ENCODE results near the gene JADE3. TPM values are rescaled to one million over a fixed set of nuclear protein-coding genes. Genes with fewer than 3 reads are reported as not detected.

The JADE3 gene
- total and polyA plus RNA-seq, 2 donors, result 3.8 to 4.4 TPM

DNA sequence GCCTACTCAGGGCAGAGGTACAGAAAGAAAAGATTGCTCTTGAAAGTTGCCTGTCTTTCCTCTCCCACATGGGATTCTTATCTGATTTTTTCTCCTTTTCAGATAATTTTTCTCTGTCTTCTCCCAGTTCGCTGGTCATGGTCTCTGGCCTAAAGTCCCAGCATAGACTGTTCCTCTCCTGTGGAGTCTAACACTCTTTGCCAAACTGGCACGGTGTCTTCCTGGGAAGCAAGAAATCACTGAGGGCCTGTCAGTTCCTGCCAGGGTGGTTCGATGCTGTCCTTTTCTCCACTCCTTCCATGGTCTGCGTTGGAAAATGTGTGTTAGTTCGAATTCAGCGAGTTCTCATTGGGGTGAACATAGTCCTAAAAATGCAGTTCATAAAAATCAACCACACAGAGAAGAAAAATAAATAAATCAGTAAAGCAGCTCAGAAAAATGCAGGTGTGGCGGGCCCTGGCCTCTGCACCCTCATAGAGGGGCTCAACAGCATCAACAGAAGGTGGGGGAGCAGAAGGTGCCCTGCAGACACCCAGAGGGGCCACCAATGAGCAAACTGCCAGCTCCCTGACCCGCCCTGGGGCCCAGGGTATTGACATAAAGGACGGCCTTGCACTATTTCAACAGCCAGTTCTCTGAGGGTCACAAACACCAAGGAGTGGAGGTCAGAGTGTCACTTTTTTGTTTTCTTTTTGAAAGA, 168.1 kb downstream of the JADE3 start:
- Histone ChIP-seq H3K27me3 (ENCODE audit: control insufficient read depth in 2 of 2, insufficient read depth in 1 of 2, low read length in 1 of 2) (peaks cover 0 to 8% of the 10 kb centered on the region in 2 donors), H3K27ac (ENCODE audit: low read depth in 1 of 2, low read length in 1 of 2) (no peak overlapping the region), H3K9me3 (ENCODE audit: control insufficient read depth in 2 of 2, insufficient read depth in 1 of 2, low read length in 1 of 2) (no peaks in the 10 kb centered on the region), H3K4me1 (ENCODE audit: control insufficient read depth in 2 of 2, insufficient read depth in 2 of 2, low read length in 2 of 2) (no peaks in the 10 kb centered on the region), H3K4me3 (ENCODE audit: low read length in 2 of 2) (no peak overlapping the region), H3K36me3 (ENCODE audit: control insufficient read depth in 2 of 2, insufficient read depth in 2 of 2, low read length in 1 of 2) (no peaks in the 10 kb centered on the region)
- WGBS, result 97% methylated on average over 9 of the region's 9 CpGs
- no peak for DNase-seq (ENCODE audit: low read depth in 6 of 9, low spot score in 9 of 9)

GRCh38 chrX:47080915-47081236, 168.7 kb downstream of the JADE3 start:
- Histone ChIP-seq H3K4me3 (ENCODE audit: low read length in 2 of 2) (no peak overlapping the region), H3K27me3 (ENCODE audit: control insufficient read depth in 2 of 2, insufficient read depth in 1 of 2, low read length in 1 of 2) (peaks cover 0 to 8% of the 10 kb centered on the region in 2 donors), H3K4me1 (ENCODE audit: control insufficient read depth in 2 of 2, insufficient read depth in 2 of 2, low read length in 2 of 2) (no peaks in the 10 kb centered on the region), H3K36me3 (ENCODE audit: control insufficient read depth in 2 of 2, insufficient read depth in 2 of 2, low read length in 1 of 2) (no peaks in the 10 kb centered on the region), H3K9me3 (ENCODE audit: control insufficient read depth in 2 of 2, insufficient read depth in 1 of 2, low read length in 1 of 2) (no peaks in the 10 kb centered on the region), H3K27ac (ENCODE audit: low read depth in 1 of 2, low read length in 1 of 2) (no peak overlapping the region)
- WGBS, result 96% methylated on average over 5 of the region's 5 CpGs
- no peak for DNase-seq (ENCODE audit: low read depth in 6 of 9, low spot score in 9 of 9)

- Histone ChIP-seq H3K36me3 (ENCODE audit: control insufficient read depth in 2 of 2, insufficient read depth in 2 of 2, low read length in 1 of 2) (no peaks in the 10 kb centered on the region), H3K4me3 (ENCODE audit: low read length in 2 of 2) (no peak overlapping the region), H3K4me1 (ENCODE audit: control insufficient read depth in 2 of 2, insufficient read depth in 2 of 2, low read length in 2 of 2) (peaks cover 0 to 3% of the 10 kb centered on the region in 2 donors), H3K27ac (ENCODE audit: low read depth in 1 of 2, low read length in 1 of 2) (peak overlapping the region in 1 of 2 donors; percentile 43), H3K27me3 (ENCODE audit: control insufficient read depth in 2 of 2, insufficient read depth in 1 of 2, low read length in 1 of 2) (no peaks in the 10 kb centered on the region), H3K9me3 (ENCODE audit: control insufficient read depth in 2 of 2, insufficient read depth in 1 of 2, low read length in 1 of 2) (no peaks in the 10 kb centered on the region)
- 34% methylated on average over 4 of the region's 4 CpGs for WGBS
- DNase-seq (ENCODE audit: low read depth in 6 of 9, low spot score in 9 of 9), result peak in 2 of 9 donors; percentile 8 to 44
Measured at GRCh38 chrX:47091149-47091775, 179.0 kb downstream of the JADE3 start.

DNA sequence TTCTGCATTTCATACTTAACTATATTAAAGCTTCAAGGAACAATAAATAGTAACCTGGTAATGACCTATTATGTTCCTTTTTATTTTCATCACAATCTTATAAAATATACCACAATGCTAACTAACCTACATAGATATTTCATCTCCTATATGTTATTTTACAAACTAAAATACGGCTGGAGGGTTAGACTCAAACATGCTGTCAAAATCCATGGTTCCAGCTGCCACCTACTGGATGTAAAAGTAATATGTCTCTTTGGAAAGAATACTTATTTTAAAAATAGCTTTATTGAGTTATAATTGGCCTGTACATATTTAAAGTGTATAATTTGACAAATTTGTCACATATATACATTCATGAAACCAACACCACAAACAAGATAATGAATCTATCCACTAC, 181.0 kb downstream of the JADE3 start:
- Histone ChIP-seq H3K27ac (ENCODE audit: low read depth in 1 of 2, low read length in 1 of 2) (no peak overlapping the region), H3K36me3 (ENCODE audit: control insufficient read depth in 2 of 2, insufficient read depth in 2 of 2, low read length in 1 of 2) (no peaks in the 10 kb centered on the region), H3K27me3 (ENCODE audit: control insufficient read depth in 2 of 2, insufficient read depth in 1 of 2, low read length in 1 of 2) (no peaks in the 10 kb centered on the region), H3K4me3 (ENCODE audit: low read length in 2 of 2) (no peak overlapping the region), H3K4me1 (ENCODE audit: control insufficient read depth in 2 of 2, insufficient read depth in 2 of 2, low read length in 2 of 2) (peaks cover 0 to 3% of the 10 kb centered on the region in 2 donors), H3K9me3 (ENCODE audit: control insufficient read depth in 2 of 2, insufficient read depth in 1 of 2, low read length in 1 of 2) (no peaks in the 10 kb centered on the region)
- WGBS, result 11% methylated on average over 1 of the region's 1 CpG
- peak in 2 of 9 donors; percentile 11 to 39 for DNase-seq (ENCODE audit: low read depth in 6 of 9, low spot score in 9 of 9)

DNA sequence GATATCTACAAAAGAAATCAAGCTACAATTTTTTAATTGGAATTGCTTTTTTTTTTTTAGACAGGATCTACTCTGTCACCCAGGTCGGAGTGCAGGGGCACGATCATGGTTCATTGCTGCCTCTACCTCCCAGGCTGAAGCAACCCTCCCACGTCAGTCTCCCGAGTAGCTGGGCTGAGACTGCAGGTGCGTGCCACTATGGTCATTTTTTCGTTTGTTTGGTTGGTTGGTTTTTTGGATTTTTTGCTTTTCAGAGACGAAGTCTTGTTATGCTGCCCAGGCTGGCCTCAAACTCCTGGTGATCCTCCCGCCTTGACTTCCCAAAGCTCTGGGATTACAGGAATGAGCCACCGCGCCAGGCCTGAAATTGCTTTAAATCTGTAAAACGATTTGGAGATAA, 181.6 kb downstream of the JADE3 start:
- DNase-seq (ENCODE audit: low read depth in 6 of 9, low spot score in 9 of 9), result no peak
- H3K27ac ChIP-seq (ENCODE audit: low read depth in 1 of 2, low read length in 1 of 2), result no peak overlapping the region
- H3K9me3 ChIP-seq (ENCODE audit: control insufficient read depth in 2 of 2, insufficient read depth in 1 of 2, low read length in 1 of 2), result no peaks in the 10 kb centered on the region
- 98% methylated on average over 11 of the region's 11 CpGs for WGBS
- H3K27me3 ChIP-seq (ENCODE audit: control insufficient read depth in 2 of 2, insufficient read depth in 1 of 2, low read length in 1 of 2), result no peaks in the 10 kb centered on the region
- H3K36me3 ChIP-seq (ENCODE audit: control insufficient read depth in 2 of 2, insufficient read depth in 2 of 2, low read length in 1 of 2), result no peaks in the 10 kb centered on the region
- no peak overlapping the region for H3K4me3 ChIP-seq (ENCODE audit: low read length in 2 of 2)
- peaks cover 0 to 3% of the 10 kb centered on the region in 2 donors for H3K4me1 ChIP-seq (ENCODE audit: control insufficient read depth in 2 of 2, insufficient read depth in 2 of 2, low read length in 2 of 2)

- Histone ChIP-seq H3K4me3 (ENCODE audit: low read length in 2 of 2) (no peak overlapping the region), H3K9me3 (ENCODE audit: control insufficient read depth in 2 of 2, insufficient read depth in 1 of 2, low read length in 1 of 2) (no peaks in the 10 kb centered on the region), H3K27me3 (ENCODE audit: control insufficient read depth in 2 of 2, insufficient read depth in 1 of 2, low read length in 1 of 2) (no peaks in the 10 kb centered on the region), H3K27ac (ENCODE audit: low read depth in 1 of 2, low read length in 1 of 2) (no peak overlapping the region), H3K4me1 (ENCODE audit: control insufficient read depth in 2 of 2, insufficient read depth in 2 of 2, low read length in 2 of 2) (no peaks in the 10 kb centered on the region), H3K36me3 (ENCODE audit: control insufficient read depth in 2 of 2, insufficient read depth in 2 of 2, low read length in 1 of 2) (no peaks in the 10 kb centered on the region)
- DNase-seq (ENCODE audit: low read depth in 6 of 9, low spot score in 9 of 9), result no peak
- 96% methylated on average over 4 of the region's 4 CpGs for WGBS
Measured at GRCh38 chrX:47097018-47097417, 184.8 kb downstream of the JADE3 start.

GRCh38 chrX:47098338-47099094, 186.3 kb downstream of the JADE3 start:
- DNase-seq (ENCODE audit: low read depth in 6 of 9, low spot score in 9 of 9), result no peak
- Histone ChIP-seq H3K36me3 (ENCODE audit: control insufficient read depth in 2 of 2, insufficient read depth in 2 of 2, low read length in 1 of 2) (no peaks in the 10 kb centered on the region), H3K27ac (ENCODE audit: low read depth in 1 of 2, low read length in 1 of 2) (no peak overlapping the region), H3K4me1 (ENCODE audit: control insufficient read depth in 2 of 2, insufficient read depth in 2 of 2, low read length in 2 of 2) (no peaks in the 10 kb centered on the region), H3K27me3 (ENCODE audit: control insufficient read depth in 2 of 2, insufficient read depth in 1 of 2, low read length in 1 of 2) (no peaks in the 10 kb centered on the region), H3K4me3 (ENCODE audit: low read length in 2 of 2) (no peak overlapping the region), H3K9me3 (ENCODE audit: control insufficient read depth in 2 of 2, insufficient read depth in 1 of 2, low read length in 1 of 2) (no peaks in the 10 kb centered on the region)
- 94% methylated on average over 2 of the region's 2 CpGs for WGBS

DNA sequence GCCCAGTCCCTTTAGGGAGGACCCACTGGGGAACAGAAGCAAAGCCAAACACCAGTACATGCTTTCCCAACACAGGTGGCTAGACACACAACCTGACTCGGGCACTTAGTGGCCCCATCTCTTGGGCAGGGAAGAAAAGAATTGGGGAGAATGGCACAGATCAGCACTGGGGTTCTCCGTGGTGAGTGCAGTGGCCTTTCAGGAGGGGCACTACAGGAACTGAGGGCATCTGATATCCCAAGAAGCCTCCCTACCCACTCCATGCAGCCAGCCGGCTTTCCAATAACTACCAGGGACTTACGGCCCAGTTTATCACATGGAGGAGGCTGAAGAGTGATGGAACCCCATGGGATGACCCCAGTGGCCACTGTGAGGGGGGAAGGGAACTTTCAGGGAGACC, 189.0 kb downstream of the JADE3 start:
- no peak for DNase-seq (ENCODE audit: low read depth in 6 of 9, low spot score in 9 of 9)
- Histone ChIP-seq H3K9me3 (ENCODE audit: control insufficient read depth in 2 of 2, insufficient read depth in 1 of 2, low read length in 1 of 2) (no peaks in the 10 kb centered on the region), H3K27ac (ENCODE audit: low read depth in 1 of 2, low read length in 1 of 2) (no peak overlapping the region), H3K4me1 (ENCODE audit: control insufficient read depth in 2 of 2, insufficient read depth in 2 of 2, low read length in 2 of 2) (no peaks in the 10 kb centered on the region), H3K4me3 (ENCODE audit: low read length in 2 of 2) (no peak overlapping the region), H3K36me3 (ENCODE audit: control insufficient read depth in 2 of 2, insufficient read depth in 2 of 2, low read length in 1 of 2) (no peaks in the 10 kb centered on the region), H3K27me3 (ENCODE audit: control insufficient read depth in 2 of 2, insufficient read depth in 1 of 2, low read length in 1 of 2) (no peaks in the 10 kb centered on the region)
- 98% methylated on average over 4 of the region's 4 CpGs for WGBS

Measured in thymus (tissue), 11 donors.